Glutamatergic neuron (in vitro differentiated cells): ENCODE results near the gene CHRNA3. TPM values are rescaled to one million over a fixed set of nuclear protein-coding genes. Genes with fewer than 3 reads are reported as not detected.

Source experiments
- DNase-seq: peaks from one replicate; pipeline ENCODE4 v3.0.0; 2022
- H3K27ac Mint-ChIP-seq: one replicate; pipeline ENCODE4 v1.8.0; 2020; ENCODE audit warnings: mild to moderate bottlenecking, mixed read lengths, inconsistent platforms; ENCODE audit not compliant: unreplicated experiment
- H3K27me3 Mint-ChIP-seq: one replicate; pipeline ENCODE4 v1.8.0; 2020; ENCODE audit warnings: mild to moderate bottlenecking, moderate library complexity, mixed read lengths, inconsistent platforms; ENCODE audit not compliant: unreplicated experiment
- H3K36me3 Mint-ChIP-seq: one replicate; pipeline ENCODE4 v1.8.0; 2020; ENCODE audit warnings: mild to moderate bottlenecking, mixed read lengths, inconsistent platforms; ENCODE audit not compliant: unreplicated experiment
- H3K4me1 Mint-ChIP-seq: one replicate; pipeline ENCODE4 v1.8.0; 2020; ENCODE audit warnings: mild to moderate bottlenecking, low read depth, mixed read lengths, inconsistent platforms; ENCODE audit not compliant: unreplicated experiment
- H3K4me3 Mint-ChIP-seq: one replicate; pipeline ENCODE4 v1.8.0; 2020; ENCODE audit warnings: mild to moderate bottlenecking, mixed read lengths, inconsistent platforms; ENCODE audit not compliant: unreplicated experiment
- H3K9me3 Mint-ChIP-seq: one replicate; pipeline ENCODE4 v1.8.0; 2020; ENCODE audit warnings: mild to moderate bottlenecking, moderate library complexity, mixed read lengths, inconsistent platforms; ENCODE audit not compliant: unreplicated experiment
- CTCF ChIP-seq: fragments of 200-600 bp; sonication (generic); IDR thresholded peaks from one replicate; pipeline ENCODE4 v1.5.0; 2021; ENCODE audit not compliant: partially characterized antibody, unreplicated experiment
- total RNA-seq: library from RNA; stranded (reverse); fragmentation: NEBNext Ultra II Directional; extraction: Animal tissue kit (Norgen Biotek cat#: 25700); gene quantifications from one replicate; pipeline ENCODE4 v1.2.1, GENCODE V29; 2021; ENCODE audit not compliant: unreplicated experiment

The CHRNA3 gene
- total RNA-seq, 1 donor from 2014 or later = 208 TPM

DNA sequence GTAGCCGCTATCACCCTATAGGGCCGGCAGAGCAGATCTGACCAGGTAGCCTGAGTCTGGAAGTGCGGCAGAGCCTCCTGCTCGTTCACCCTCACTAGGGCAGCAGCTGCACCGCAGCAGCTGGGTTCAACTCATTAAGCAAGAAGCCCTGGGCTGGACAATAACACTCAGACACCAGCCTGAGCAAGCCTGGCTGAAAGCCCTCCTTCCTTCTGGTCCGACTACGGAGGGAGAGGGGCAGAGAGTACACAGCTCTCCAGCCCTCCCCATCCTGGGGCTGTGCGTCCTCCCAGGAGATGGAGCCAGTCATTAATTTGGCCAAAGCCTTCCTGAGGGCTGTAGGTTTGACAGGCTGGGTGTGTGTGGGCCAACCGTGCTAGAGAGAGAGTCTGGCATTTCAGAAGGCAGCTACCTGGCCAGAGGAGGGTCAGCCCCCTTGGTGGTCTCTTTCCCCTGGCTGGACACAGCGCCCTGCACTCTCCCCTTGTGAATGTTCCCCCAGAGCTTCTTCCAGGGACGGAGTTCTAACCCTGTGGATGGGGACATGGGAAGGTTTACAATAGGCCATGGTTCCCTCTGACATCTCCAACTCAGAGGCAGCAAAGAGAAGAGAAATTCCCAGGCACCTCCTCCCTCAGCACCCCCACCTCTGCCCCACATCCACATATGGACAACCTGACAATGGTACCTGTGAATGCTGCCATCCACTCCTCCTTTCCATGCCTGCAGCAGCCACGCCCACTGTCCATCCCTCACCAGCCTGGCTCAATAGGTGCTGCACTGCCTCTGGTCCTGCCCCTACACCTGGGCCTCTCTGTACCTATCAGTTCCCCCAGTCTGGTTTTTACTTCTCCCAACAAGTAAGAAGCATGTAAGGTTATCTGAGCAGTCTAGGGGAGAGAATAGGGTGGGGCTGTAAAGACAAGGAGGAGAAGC is 13.7 kb upstream of the CHRNA3 start:
- Mint-ChIP-seq H3K9me3 (peaks cover 8% of the 10 kb centered on the region), H3K4me1 (peaks cover 35% of the 10 kb centered on the region), H3K27ac (peak overlapping the region; percentile 68), H3K36me3 (peaks cover 36% of the 10 kb centered on the region), H3K27me3 (peaks cover 16% of the 10 kb centered on the region), H3K4me3 (no peak overlapping the region)
- TF ChIP-seq CTCF = no peak
- peak; percentile 66 for DNase-seq

GRCh38 chr15:78633348-78633747 is 12.6 kb upstream of the CHRNA3 start:
- no peak for DNase-seq
- Mint-ChIP-seq H3K27me3 (peaks cover 18% of the 10 kb centered on the region), H3K4me3 (peak overlapping the region; percentile 54), H3K4me1 (peaks cover 29% of the 10 kb centered on the region), H3K36me3 (peaks cover 41% of the 10 kb centered on the region), H3K9me3 (peaks cover 8% of the 10 kb centered on the region), H3K27ac (peak overlapping the region; percentile 40)
- no peak for TF ChIP-seq CTCF

DNA sequence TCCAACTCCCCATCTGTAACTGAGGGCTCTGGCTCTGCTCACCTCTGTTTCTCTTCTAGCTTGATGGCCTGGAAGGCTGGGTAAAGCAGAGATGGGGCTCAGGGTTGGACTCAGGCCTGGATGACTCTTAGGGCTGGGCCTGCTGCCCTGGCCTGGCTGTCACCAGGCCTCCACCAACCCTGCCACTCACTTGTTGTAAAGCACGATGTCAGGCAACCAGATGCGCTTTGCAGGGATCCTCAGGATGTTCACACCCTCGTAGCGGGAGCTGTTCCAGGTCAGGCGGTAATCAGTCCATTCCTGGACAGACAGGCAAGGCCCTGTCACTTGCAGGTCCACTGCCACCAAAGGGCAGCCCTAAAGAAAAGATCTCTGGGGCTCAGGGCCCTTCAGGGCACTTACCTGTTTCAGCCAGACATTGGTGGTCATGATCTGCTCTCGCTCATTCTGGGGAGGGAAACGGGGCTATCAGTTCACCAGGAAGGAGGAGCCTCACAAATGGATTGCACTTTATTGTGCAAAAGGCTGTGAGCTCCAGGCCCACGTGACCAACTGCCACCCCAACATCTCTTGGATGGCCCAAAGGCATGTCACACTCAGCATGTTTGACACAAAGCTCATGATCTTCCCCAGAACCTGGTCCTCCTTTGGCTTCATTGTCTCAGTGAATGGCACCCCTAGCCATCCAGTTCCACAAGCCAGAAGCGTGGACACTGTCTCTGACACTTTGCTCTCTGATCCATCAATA is 10.3 kb upstream of the CHRNA3 start:
- no peak for DNase-seq
- Mint-ChIP-seq H3K4me3 (no peak overlapping the region), H3K27ac (no peak overlapping the region), H3K36me3 (peaks cover 45% of the 10 kb centered on the region), H3K27me3 (peaks cover 23% of the 10 kb centered on the region), H3K9me3 (peaks cover 14% of the 10 kb centered on the region), H3K4me1 (peaks cover 29% of the 10 kb centered on the region)
- no peak for TF ChIP-seq CTCF

- H3K4me1 Mint-ChIP-seq = peaks cover 24% of the 10 kb centered on the region
- H3K9me3 Mint-ChIP-seq = peaks cover 14% of the 10 kb centered on the region
- H3K4me3 Mint-ChIP-seq = peak overlapping the region; percentile 16
- H3K36me3 Mint-ChIP-seq = peaks cover 40% of the 10 kb centered on the region
- no peak for TF ChIP-seq CTCF
- peaks cover 18% of the 10 kb centered on the region for H3K27me3 Mint-ChIP-seq
- H3K27ac Mint-ChIP-seq = no peak overlapping the region
- DNase-seq = no peak
Observed at GRCh38 chr15:78629716-78630065, 8.9 kb upstream of the CHRNA3 start.
